ENCODE measurements around the gene VPS37B. TPM values are rescaled to one million over a fixed set of nuclear protein-coding genes. Genes with fewer than 3 reads are reported as not detected.
A peak's percentile ranks its signal among the peaks of the same experiment; 100 is the strongest.

VPS37B gene
- total RNA-seq, 4 donors from 2014 or later: 4.8 to 8.2 (median 7.6) TPM

- ATAC-seq (no peak), DNase-seq (no peak)
- Histone ChIP-seq H3K36me3 (no peaks in the 10 kb centered on the region), H3K27me3 (no peaks in the 10 kb centered on the region), H3K9me3 (no peaks in the 10 kb centered on the region), H3K27ac (peak overlapping the region in 2 of 4 donors; percentile 8 to 60), H3K4me3 (no peak overlapping the region), H3K4me1 (peaks cover 65 to 66% of the 10 kb centered on the region in 2 donors)
- intact Hi-C loops (cut with DNase I; ENCODE audit: low total_unique reads): no loop called here
- in situ Hi-C loops (cut with MboI; ENCODE audit: low sequenced_read_pairs in 4 of 4): no loop called here
- TF ChIP-seq, protein P1, sequence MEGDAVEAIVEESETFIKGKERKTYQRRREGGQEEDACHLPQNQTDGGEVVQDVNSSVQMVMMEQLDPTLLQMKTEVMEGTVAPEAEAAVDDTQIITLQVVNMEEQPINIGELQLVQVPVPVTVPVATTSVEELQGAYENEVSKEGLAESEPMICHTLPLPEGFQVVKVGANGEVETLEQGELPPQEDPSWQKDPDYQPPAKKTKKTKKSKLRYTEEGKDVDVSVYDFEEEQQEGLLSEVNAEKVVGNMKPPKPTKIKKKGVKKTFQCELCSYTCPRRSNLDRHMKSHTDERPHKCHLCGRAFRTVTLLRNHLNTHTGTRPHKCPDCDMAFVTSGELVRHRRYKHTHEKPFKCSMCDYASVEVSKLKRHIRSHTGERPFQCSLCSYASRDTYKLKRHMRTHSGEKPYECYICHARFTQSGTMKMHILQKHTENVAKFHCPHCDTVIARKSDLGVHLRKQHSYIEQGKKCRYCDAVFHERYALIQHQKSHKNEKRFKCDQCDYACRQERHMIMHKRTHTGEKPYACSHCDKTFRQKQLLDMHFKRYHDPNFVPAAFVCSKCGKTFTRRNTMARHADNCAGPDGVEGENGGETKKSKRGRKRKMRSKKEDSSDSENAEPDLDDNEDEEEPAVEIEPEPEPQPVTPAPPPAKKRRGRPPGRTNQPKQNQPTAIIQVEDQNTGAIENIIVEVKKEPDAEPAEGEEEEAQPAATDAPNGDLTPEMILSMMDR (IDR thresholded peaks at IDR 0.05 in 4 of 5, conservative IDR thresholded peaks at IDR 0.05 in 1 of 5): no peak
- TF ChIP-seq POLR2A (IDR thresholded peaks at IDR 0.05): no peak
Observed at GRCh38 chr12:122889761-122890520, 6.0 kb downstream of the VPS37B start.

DNA sequence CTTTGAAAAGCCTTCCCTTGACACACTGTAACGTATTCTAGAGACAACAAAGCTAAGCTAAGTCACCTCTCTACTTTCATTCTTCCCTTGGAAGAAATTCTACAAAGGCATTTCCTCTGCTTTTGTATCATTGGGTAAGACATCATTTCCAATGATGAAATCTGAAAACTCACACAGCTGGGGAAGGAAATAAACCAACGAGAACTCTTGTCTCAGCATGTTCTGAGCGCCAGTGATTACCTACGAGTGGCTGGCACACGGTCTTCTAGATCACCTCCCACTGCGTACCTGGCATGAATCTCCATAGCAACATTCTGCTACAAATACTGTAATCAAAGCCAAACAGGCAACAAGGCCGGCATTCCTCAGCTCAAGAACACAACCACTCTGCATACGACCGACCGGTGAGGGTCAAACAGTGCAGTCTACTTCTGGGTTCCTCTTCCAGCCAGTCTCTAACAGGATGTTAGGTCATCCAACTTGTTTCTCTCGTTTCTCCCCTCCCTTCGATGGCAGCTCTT, 7.6 kb downstream of the VPS37B start:
- H3K9me3 ChIP-seq: no peaks in the 10 kb centered on the region
- intact Hi-C loops (cut with DNase I; ENCODE audit: low total_unique reads): no loop called here
- DNase-seq (no peak), ATAC-seq (peak; percentile 67 to 69)
- in situ Hi-C loops (cut with MboI; ENCODE audit: low sequenced_read_pairs in 4 of 4): no loop called here
- peak overlapping the region in 3 of 4 donors; percentile 5 to 34 (median 12) for H3K4me3 ChIP-seq
- no peaks in the 10 kb centered on the region for H3K27me3 ChIP-seq
- H3K4me1 ChIP-seq: peaks cover 54 to 55% of the 10 kb centered on the region in 2 donors
- TF ChIP-seq POLR2A (IDR thresholded peaks at IDR 0.05): no peak
- TF ChIP-seq, protein P1 (IDR thresholded peaks at IDR 0.05 in 4 of 5, conservative IDR thresholded peaks at IDR 0.05 in 1 of 5): no peak
- H3K36me3 ChIP-seq: no peaks in the 10 kb centered on the region
- peak overlapping the region; percentile 54 to 75 (median 62) for H3K27ac ChIP-seq

- ATAC-seq: no peak
- TF ChIP-seq, protein P1 (IDR thresholded peaks at IDR 0.05 in 4 of 5, conservative IDR thresholded peaks at IDR 0.05 in 1 of 5): no peak
- no peak for TF ChIP-seq POLR2A (IDR thresholded peaks at IDR 0.05)
- H3K27me3 ChIP-seq: no peaks in the 10 kb centered on the region
- in situ Hi-C loops (cut with MboI; ENCODE audit: low sequenced_read_pairs in 4 of 4) (no loop called here), intact Hi-C loops (cut with DNase I; ENCODE audit: low total_unique reads) (no loop called here)
- H3K4me1 ChIP-seq: peaks cover 50% of the 10 kb centered on the region in 2 donors
- no peaks in the 10 kb centered on the region for H3K36me3 ChIP-seq
- no peak for DNase-seq
- H3K27ac ChIP-seq: peak overlapping the region; percentile 54 to 75 (median 62)
- H3K9me3 ChIP-seq: no peaks in the 10 kb centered on the region
- peak overlapping the region in 1 of 4 donors; percentile 12 for H3K4me3 ChIP-seq
Observed at GRCh38 chr12:122887819-122888212, 8.1 kb downstream of the VPS37B start.

DNA sequence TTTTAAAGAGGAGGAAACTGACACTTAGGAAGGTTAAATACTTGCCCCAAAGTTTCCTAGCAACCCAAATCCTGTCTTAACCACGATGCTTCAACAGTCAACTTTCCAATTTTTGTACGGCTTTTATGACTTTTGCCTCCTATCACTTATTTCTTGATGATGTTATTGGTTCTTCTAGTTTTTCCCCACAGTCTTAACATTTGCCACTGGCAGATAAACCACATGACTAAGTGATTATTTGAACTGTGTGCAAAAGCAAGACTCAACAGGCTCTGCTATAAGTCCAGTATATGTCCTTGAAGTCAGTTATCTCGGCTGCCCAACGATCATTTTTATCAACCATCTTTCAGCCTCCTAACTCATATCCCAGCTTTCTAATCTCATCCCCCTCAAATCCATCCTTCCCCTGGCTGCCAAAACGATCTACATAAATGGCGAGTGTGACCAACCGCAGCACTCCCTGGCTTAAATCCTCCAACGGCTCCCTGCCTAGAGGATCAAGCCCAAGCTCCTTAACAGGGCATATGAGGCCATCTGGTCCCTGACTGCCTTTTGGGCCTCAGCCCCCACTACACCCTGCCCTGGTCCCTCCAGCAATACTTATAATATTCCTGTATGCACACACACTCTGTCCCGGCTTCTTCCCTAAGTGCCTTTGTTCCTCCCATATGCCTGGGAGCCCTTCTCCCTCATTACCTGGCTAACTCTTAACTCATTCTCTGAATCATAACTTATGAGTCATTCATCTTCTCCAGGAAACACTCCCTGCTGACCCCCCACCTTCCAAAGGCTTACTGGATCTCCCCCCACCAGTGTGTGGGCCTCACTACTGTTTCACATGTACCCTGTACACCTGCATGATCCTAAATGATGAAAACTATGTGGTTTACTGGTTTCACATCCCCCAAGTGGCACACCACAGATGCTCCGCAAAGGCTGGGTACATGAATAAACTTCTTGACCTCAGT, 8.8 kb downstream of the VPS37B start:
- intact Hi-C loops (cut with DNase I; ENCODE audit: low total_unique reads) (no loop called here), in situ Hi-C loops (cut with MboI; ENCODE audit: low sequenced_read_pairs in 4 of 4) (no loop called here)
- H3K4me3 ChIP-seq: no peak overlapping the region
- peak overlapping the region in 3 of 4 donors; percentile 60 to 75 (median 64) for H3K27ac ChIP-seq
- DNase-seq (no peak), ATAC-seq (no peak)
- TF ChIP-seq POLR2A (IDR thresholded peaks at IDR 0.05): no peak
- TF ChIP-seq, protein P1 (IDR thresholded peaks at IDR 0.05 in 4 of 5, conservative IDR thresholded peaks at IDR 0.05 in 1 of 5): no peak
- no peaks in the 10 kb centered on the region for H3K27me3 ChIP-seq
- H3K9me3 ChIP-seq: no peaks in the 10 kb centered on the region
- no peaks in the 10 kb centered on the region for H3K36me3 ChIP-seq
- H3K4me1 ChIP-seq: peaks cover 47 to 49% of the 10 kb centered on the region in 2 donors
